GM21515 (cell line): ENCODE results near the gene EXOSC2.
"Not testable (repeated sequence)": the region's sequence is repeated elsewhere in the genome, so short reads cannot be mapped to it uniquely, and the experiment has no call there.

Experiments
- ATAC-seq: cut with Tn5 transposase; IDR thresholded peaks from one replicate; pipeline ENCODE4 v1.9.1; 2021; ENCODE audit not compliant: unreplicated experiment

The EXOSC2 gene

GRCh38 chr9:130666393-130667119, 27.0 kb upstream of the EXOSC2 start:
- no peak for ATAC-seq

DNA sequence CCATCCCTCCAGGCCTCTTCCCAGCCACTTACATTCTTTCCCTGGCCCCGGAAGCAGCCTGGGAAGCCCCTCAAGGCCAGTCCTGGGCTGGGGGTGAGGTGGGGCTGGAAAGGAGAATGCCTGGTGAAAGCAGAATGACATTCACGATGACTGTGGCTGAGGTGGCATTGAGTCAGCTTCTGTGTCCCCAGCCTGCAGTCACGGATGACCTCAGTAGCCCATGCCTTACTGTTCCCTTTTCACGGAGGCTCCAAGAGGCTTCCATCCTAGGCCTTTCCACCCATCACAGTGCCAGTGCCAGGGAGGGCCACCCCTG, 26.5 kb upstream of the EXOSC2 start:
- no peak for ATAC-seq

GRCh38 chr9:130668196-130668595, 25.4 kb upstream of the EXOSC2 start:
- no peak for ATAC-seq

DNA sequence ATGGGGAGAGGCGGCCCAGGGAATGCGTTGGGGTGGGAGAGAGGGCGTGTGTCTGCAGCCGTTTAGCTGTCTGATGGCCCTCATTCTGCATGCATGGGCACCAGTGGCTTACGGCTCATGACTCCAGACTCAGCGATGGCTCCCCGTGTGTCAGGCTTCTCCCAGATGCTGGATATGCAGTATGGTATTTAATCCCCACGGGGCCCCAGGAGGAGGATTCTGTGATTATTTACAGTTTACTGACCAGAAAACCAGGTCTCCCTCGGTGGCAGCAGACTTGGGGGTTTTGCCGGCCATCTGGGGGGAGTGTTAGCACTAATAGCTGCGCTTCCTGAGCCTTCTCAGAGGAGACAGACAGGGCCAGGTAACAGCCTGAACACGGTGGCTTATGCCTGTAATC, 24.9 kb upstream of the EXOSC2 start:
- ATAC-seq, result no peak

GRCh38 chr9:130669965-130670364, 23.6 kb upstream of the EXOSC2 start:
- no peak for ATAC-seq

- no peak for ATAC-seq
Observed at GRCh38 chr9:130670644-130671043, 22.9 kb upstream of the EXOSC2 start.

- ATAC-seq, result no peak
Observed at GRCh38 chr9:130672466-130672865, 21.1 kb upstream of the EXOSC2 start.

GRCh38 chr9:130672933-130673615, 20.5 kb upstream of the EXOSC2 start:
- ATAC-seq, result no peak

GRCh38 chr9:130675396-130675795, 18.2 kb upstream of the EXOSC2 start:
- no peak for ATAC-seq

- ATAC-seq, result no peak
Observed at GRCh38 chr9:130677252-130677651, 16.3 kb upstream of the EXOSC2 start.

- no peak for ATAC-seq
Observed at GRCh38 chr9:130680836-130681768, 12.5 kb upstream of the EXOSC2 start.

GRCh38 chr9:130681769-130682420, 11.7 kb upstream of the EXOSC2 start:
- ATAC-seq, result no peak

DNA sequence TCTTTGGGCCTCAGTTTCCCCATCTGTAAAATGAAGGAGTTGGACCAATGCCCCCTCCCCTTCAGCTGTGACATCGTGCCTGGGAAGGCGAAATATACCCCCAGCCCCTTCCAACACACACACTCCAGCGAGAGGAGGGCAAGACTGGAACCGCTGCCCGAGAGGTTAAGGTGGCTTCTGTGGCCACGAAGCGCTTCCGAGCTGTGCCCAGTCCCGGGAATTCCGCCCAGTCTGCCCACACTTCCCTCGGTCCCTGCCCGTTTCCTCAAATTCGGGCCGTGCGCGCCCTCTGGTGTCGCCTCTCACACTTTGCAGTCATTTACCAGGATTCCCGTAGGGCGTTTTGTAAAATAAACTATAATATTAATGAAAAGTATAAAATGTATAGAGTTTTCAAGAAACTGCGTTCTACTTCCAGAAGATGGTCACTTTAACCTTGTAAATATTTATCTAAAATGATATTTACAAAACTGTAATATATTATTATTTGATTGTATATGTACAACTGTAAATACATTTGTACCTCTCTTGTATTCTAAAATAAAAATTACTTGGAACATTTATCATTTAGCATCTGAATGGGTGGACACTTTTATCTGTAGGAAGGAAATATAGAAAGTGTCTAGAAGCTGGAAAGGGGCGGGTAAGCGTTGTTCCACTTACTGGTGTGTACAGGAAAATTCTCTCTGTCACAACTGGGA, 11.0 kb upstream of the EXOSC2 start:
- ATAC-seq, result no peak

GRCh38 chr9:130685104-130685503, 8.5 kb upstream of the EXOSC2 start:
- ATAC-seq, result no peak

- ATAC-seq, result not testable (repeated sequence)
Observed at GRCh38 chr9:130685945-130686344, 7.6 kb upstream of the EXOSC2 start.

DNA sequence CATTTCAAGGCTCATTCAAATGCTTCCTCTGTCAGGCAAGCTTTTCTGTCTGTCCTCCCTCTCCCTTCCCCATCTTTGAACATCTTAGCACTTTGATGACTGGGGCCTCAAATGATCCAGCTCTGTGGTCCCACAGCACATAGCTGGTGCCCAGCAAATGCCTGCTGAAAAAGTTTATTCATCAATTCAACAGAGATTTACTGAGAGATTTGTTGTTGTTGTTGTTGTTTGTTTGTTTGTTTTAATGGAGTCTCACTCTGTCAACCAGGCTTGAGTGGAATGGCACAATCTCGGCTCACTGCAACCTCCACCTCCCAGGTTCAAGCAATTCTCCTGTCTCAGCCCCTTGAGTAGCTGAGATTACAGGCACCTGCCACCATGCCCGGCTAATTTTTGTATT, 6.0 kb upstream of the EXOSC2 start:
- ATAC-seq, result no peak

GRCh38 chr9:130688072-130688471, 5.5 kb upstream of the EXOSC2 start:
- no peak for ATAC-seq

DNA sequence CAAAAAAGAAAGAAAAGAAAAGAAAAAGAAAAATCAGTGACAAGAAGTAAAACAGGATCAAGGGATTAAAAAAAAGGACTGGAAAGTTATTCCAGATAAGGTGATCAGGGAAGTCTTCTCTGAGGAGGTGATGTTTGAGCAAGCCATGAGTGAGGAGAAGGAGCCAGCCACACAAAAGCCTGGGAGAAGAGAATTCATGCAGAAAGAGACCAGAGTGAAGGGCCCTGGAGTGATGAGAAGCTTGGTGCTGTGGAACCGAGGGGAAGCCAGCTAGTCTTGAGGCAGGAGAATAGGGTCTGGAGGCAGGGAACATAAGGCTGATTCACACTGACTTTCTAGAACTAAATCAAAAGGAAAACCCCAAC, 4.0 kb upstream of the EXOSC2 start:
- no peak for ATAC-seq

- no peak for ATAC-seq
Observed at GRCh38 chr9:130689937-130690700, 3.5 kb upstream of the EXOSC2 start.

- ATAC-seq, result no peak
Observed at GRCh38 chr9:130692321-130692720, 1.3 kb upstream of the EXOSC2 start.
